ENCODE measurements around the gene RPL10.

GRCh38 chrX:154360155-154360713, 37.9 kb upstream of the RPL10 start:
- no peak for TF ChIP-seq POLR2A (IDR thresholded peaks at IDR 0.05; ENCODE audit: low read depth, low read length)
- no peak for TF ChIP-seq CTCF (IDR thresholded peaks at IDR 0.05; ENCODE audit: extremely low read depth in 1 of 2, insufficient read depth in 1 of 2, low read depth in 1 of 2, low read length in 2 of 2)
- TF ChIP-seq POLR2AphosphoS5 (IDR thresholded peaks at IDR 0.05; ENCODE audit: insufficient read depth, low read depth, low read length), result no peak
- TF ChIP-seq EZH2 (IDR thresholded peaks at IDR 0.05; ENCODE audit: borderline replicate concordance, low read depth, low read length, severe bottlenecking), result no peak
- no peak for TF ChIP-seq MAX (IDR thresholded peaks at IDR 0.05; ENCODE audit: insufficient read depth, insufficient read length)
- no peak for TF ChIP-seq FOS (IDR thresholded peaks at IDR 0.05; ENCODE audit: borderline replicate concordance, insufficient read depth, low read length)

Data from endothelial cell of umbilical vein (primary cell).